PFSK-1 (cell line): ENCODE measurements around the gene CPSF3.

Experiments used
- FOXP2 ChIP-seq: optimal IDR thresholded peaks from 2 replicates; pipeline ENCODE3; 2011; ENCODE audit warnings: borderline replicate concordance, control low read depth, inconsistent platforms; ENCODE audit not compliant: insufficient read depth; ENCODE audit errors: extremely low read length, extremely low read depth
- POLR2AphosphoS5 ChIP-seq: IDR thresholded peaks from 2 replicates; pipeline ENCODE4 v1.6.1; 2012; ENCODE audit warnings: low read depth, mild to moderate bottlenecking, control low read depth, low read length, moderate library complexity
- SIN3A ChIP-seq: IDR thresholded peaks from 2 replicates; pipeline ENCODE4 v1.6.1; 2012; ENCODE audit warnings: mild to moderate bottlenecking, low read length, moderate library complexity, borderline replicate concordance; ENCODE audit not compliant: insufficient read depth
- TAF1 ChIP-seq: IDR thresholded peaks from 2 replicates; pipeline ENCODE4 v1.6.1; 2012; ENCODE audit warnings: low read length, control low read depth, borderline replicate concordance; ENCODE audit not compliant: insufficient read depth
- TF ChIP-seq, protein P1 (sequence below), 2 experiments: IDR thresholded peaks; 2 replicates each; pipeline versions ENCODE4 v1.6.1 to v1.8.0; 2011 to 2012; ENCODE audit warnings: low read depth in 2 of 2, low read length in 2 of 2, control low read depth in 1 of 2, inconsistent platforms in 1 of 2, mild to moderate bottlenecking in 1 of 2, moderate library complexity in 1 of 2; ENCODE audit not compliant: insufficient read depth in 1 of 2

CPSF3 gene

DNA sequence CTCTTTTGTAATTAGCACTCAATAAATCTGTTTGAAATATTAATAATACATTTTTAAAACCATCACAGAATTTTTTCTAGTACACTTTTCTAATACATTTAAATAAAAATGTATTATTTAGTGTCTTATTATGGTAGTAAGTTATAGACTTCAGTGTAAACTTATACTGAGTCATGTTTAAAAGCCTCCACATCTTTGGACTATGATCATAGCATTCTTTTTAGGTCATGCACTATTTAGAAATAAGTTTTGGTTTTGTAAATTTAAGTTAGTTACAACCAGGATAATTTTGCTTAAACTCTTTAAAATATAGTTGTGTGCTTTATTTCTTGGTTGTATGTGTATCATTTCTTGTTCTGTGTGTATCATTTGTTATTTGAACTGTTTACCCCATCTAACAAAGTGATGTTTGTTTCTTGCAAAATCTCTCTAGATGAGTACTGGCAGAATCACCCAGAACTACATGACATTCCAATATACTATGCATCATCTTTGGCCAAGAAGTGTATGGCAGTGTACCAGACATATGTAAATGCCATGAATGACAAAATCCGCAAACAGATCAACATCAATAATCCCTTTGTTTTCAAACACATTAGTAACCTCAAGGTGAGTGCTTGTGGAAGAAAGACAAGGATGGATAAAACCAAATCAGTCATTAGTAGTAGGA lies 16.7 kb downstream of the CPSF3 start:
- TF ChIP-seq POLR2AphosphoS5, result no peak
- no peak for TF ChIP-seq FOXP2
- no peak for TF ChIP-seq TAF1
- TF ChIP-seq SIN3A, result no peak
- TF ChIP-seq, protein P1, sequence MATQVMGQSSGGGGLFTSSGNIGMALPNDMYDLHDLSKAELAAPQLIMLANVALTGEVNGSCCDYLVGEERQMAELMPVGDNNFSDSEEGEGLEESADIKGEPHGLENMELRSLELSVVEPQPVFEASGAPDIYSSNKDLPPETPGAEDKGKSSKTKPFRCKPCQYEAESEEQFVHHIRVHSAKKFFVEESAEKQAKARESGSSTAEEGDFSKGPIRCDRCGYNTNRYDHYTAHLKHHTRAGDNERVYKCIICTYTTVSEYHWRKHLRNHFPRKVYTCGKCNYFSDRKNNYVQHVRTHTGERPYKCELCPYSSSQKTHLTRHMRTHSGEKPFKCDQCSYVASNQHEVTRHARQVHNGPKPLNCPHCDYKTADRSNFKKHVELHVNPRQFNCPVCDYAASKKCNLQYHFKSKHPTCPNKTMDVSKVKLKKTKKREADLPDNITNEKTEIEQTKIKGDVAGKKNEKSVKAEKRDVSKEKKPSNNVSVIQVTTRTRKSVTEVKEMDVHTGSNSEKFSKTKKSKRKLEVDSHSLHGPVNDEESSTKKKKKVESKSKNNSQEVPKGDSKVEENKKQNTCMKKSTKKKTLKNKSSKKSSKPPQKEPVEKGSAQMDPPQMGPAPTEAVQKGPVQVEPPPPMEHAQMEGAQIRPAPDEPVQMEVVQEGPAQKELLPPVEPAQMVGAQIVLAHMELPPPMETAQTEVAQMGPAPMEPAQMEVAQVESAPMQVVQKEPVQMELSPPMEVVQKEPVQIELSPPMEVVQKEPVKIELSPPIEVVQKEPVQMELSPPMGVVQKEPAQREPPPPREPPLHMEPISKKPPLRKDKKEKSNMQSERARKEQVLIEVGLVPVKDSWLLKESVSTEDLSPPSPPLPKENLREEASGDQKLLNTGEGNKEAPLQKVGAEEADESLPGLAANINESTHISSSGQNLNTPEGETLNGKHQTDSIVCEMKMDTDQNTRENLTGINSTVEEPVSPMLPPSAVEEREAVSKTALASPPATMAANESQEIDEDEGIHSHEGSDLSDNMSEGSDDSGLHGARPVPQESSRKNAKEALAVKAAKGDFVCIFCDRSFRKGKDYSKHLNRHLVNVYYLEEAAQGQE (IDR thresholded peaks at IDR 0.05; ENCODE audit: insufficient read depth in 1 of 2, low read depth in 2 of 2, low read length in 2 of 2), result no peak

DNA sequence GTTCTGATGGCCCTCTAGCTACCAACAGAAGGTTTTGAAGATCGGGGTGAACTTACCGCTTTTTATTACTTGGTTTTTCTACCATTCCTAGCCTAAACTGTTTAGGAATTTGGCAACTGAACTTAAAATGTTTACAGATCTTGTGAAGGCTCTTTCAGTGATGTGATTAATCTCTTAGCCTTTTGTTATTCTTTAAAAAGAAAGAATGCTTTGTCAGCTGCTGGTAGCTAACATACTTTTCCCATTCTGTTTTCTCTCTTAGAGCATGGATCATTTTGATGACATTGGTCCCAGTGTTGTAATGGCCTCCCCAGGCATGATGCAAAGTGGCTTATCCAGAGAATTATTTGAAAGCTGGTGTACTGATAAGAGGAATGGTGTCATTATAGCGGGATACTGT lies 18.1 kb downstream of the CPSF3 start:
- TF ChIP-seq TAF1, result no peak
- no peak for TF ChIP-seq FOXP2
- TF ChIP-seq, protein P1 (IDR thresholded peaks at IDR 0.05; ENCODE audit: insufficient read depth in 1 of 2, low read depth in 2 of 2, low read length in 2 of 2), result no peak
- TF ChIP-seq POLR2AphosphoS5, result no peak
- TF ChIP-seq SIN3A, result no peak

DNA sequence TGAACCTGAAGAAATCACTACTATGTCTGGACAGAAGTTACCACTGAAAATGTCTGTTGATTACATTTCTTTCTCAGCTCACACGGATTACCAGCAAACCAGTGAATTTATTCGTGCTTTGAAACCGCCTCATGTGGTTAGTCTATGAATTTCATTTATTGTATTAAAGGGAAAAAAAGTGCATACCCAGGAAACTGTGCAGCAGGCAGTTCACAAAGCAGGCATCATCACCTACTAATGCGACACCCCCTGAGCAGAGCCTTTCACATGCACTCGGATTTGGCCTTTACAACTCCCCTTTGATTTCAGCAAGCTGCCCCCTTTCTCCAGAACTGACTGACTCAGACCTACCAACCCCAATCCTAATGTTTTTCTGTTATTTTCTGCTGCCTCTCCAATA lies 20.1 kb downstream of the CPSF3 start:
- TF ChIP-seq POLR2AphosphoS5, result no peak
- TF ChIP-seq, protein P1 (IDR thresholded peaks at IDR 0.05; ENCODE audit: insufficient read depth in 1 of 2, low read depth in 2 of 2, low read length in 2 of 2), result no peak
- no peak for TF ChIP-seq FOXP2
- no peak for TF ChIP-seq SIN3A
- TF ChIP-seq TAF1, result no peak

- TF ChIP-seq FOXP2, result no peak
- TF ChIP-seq TAF1, result no peak
- no peak for TF ChIP-seq POLR2AphosphoS5
- TF ChIP-seq, protein P1 (IDR thresholded peaks at IDR 0.05; ENCODE audit: insufficient read depth in 1 of 2, low read depth in 2 of 2, low read length in 2 of 2), result no peak
- no peak for TF ChIP-seq SIN3A
Measured at GRCh38 chr2:9445089-9445488, 21.6 kb downstream of the CPSF3 start.
